ENCODE data around the gene ETS1.

Gene ETS1

DNA sequence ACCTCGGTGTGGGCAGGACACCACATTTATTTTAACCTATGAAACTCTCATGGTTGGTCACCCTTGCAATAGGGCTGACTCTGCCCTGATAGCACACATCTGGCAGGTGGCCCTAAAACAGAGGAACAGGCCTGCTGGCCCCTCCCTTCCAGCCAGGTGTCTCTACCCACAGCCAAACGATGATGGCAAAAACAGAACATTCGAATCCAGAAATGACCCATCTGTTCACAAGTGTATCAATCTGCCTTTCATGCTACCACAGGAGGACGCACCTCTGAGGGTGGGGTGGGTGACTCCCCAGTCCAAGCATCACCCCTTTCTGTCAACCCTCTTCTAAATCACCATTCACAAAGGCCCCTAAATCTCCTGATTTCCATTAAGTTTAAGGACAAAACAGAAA, 118.1 kb downstream of the ETS1 start:
- no peaks in the 10 kb centered on the region for H4K20me1 ChIP-seq (ENCODE audit: insufficient read depth, low read length)
- TF ChIP-seq, protein P1, sequence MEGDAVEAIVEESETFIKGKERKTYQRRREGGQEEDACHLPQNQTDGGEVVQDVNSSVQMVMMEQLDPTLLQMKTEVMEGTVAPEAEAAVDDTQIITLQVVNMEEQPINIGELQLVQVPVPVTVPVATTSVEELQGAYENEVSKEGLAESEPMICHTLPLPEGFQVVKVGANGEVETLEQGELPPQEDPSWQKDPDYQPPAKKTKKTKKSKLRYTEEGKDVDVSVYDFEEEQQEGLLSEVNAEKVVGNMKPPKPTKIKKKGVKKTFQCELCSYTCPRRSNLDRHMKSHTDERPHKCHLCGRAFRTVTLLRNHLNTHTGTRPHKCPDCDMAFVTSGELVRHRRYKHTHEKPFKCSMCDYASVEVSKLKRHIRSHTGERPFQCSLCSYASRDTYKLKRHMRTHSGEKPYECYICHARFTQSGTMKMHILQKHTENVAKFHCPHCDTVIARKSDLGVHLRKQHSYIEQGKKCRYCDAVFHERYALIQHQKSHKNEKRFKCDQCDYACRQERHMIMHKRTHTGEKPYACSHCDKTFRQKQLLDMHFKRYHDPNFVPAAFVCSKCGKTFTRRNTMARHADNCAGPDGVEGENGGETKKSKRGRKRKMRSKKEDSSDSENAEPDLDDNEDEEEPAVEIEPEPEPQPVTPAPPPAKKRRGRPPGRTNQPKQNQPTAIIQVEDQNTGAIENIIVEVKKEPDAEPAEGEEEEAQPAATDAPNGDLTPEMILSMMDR (IDR thresholded peaks at IDR 0.05; ENCODE audit: low read depth, low read length) = peak; percentile 46
- no peak for TF ChIP-seq EZH2phosphoT487 (IDR thresholded peaks at IDR 0.05; ENCODE audit: low read depth)
- H3K9ac ChIP-seq (ENCODE audit: low read length) = peak overlapping the region; percentile 77
- H3K27me3 ChIP-seq (ENCODE audit: low read depth, low read length) = no peaks in the 10 kb centered on the region
- H3K4me2 ChIP-seq (ENCODE audit: low read length) = peak overlapping the region; percentile 91
- H3K27ac ChIP-seq (ENCODE audit: low read length) = peak overlapping the region; percentile 99
- H2AFZ ChIP-seq (ENCODE audit: low read depth, low read length) = no peak overlapping the region
- peaks cover 45% of the 10 kb centered on the region for H3K79me2 ChIP-seq (ENCODE audit: low read length)
- peak overlapping the region; percentile 54 for H3K4me3 ChIP-seq (ENCODE audit: low read length)
- H3K36me3 ChIP-seq (replicated peaks; ENCODE audit: low read depth, low read length) = peaks cover 42% of the 10 kb centered on the region
- H3K9me3 ChIP-seq (ENCODE audit: insufficient read depth, low read length) = no peaks in the 10 kb centered on the region
- H3K4me1 ChIP-seq (ENCODE audit: low read length) = peaks cover 76% of the 10 kb centered on the region

DNA sequence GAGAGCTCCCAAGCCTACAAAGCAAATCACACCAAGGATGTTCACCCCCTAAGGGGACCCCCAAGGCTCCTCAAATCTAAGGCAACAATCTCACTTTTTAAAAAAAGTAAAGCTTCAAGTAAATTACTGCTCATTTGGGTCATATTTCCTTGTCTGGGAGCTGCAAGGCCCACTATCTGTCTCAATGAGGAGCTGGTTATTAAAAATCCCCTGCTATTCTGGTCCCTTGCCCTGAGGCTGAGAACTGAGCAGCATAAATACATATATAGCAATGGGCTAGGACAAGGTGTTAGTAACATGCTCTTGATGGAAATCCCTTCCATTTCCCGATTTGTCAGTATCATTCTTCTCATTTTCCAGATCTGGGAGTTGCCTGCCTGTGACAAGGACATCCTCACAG, 119.2 kb downstream of the ETS1 start:
- Histone ChIP-seq H3K4me1 (ENCODE audit: low read length) (peaks cover 68% of the 10 kb centered on the region), H3K4me3 (ENCODE audit: low read length) (peak overlapping the region; percentile 39), H3K36me3 (replicated peaks; ENCODE audit: low read depth, low read length) (peaks cover 49% of the 10 kb centered on the region), H3K9me3 (ENCODE audit: insufficient read depth, low read length) (no peaks in the 10 kb centered on the region), H3K79me2 (ENCODE audit: low read length) (peaks cover 40% of the 10 kb centered on the region), H3K9ac (ENCODE audit: low read length) (peak overlapping the region; percentile 60), H2AFZ (ENCODE audit: low read depth, low read length) (no peak overlapping the region), H3K27me3 (ENCODE audit: low read depth, low read length) (no peaks in the 10 kb centered on the region), H4K20me1 (ENCODE audit: insufficient read depth, low read length) (no peaks in the 10 kb centered on the region), H3K27ac (ENCODE audit: low read length) (peak overlapping the region; percentile 99), H3K4me2 (ENCODE audit: low read length) (peak overlapping the region; percentile 91)
- TF ChIP-seq EZH2phosphoT487 (IDR thresholded peaks at IDR 0.05; ENCODE audit: low read depth) = no peak
- TF ChIP-seq, protein P1 (IDR thresholded peaks at IDR 0.05; ENCODE audit: low read depth, low read length) = no peak

DNA sequence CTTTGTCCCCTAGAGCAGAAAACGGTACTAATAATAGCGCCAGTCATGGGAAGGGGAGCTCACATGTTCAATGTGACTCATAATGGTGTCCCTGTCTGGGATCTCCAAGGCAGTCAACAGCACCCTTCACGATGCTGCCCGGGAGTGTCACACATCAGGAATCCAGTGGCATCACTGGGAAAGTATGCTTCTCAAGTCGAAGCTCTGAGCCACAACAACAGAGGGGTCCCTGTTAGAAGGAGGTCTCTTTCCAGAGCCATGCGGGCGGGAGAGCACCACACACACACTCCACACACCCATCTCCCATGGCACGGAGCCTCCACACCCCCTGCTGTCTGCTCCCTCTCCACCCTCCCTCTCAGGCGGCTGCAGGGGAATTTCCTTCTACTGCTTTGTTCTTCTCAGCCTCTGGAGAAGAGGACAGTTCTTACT, 119.7 kb downstream of the ETS1 start:
- H3K27me3 ChIP-seq (ENCODE audit: low read depth, low read length) = no peaks in the 10 kb centered on the region
- peak overlapping the region; percentile 60 for H3K9ac ChIP-seq (ENCODE audit: low read length)
- no peak overlapping the region for H2AFZ ChIP-seq (ENCODE audit: low read depth, low read length)
- peaks cover 54% of the 10 kb centered on the region for H3K36me3 ChIP-seq (replicated peaks; ENCODE audit: low read depth, low read length)
- peaks cover 67% of the 10 kb centered on the region for H3K4me1 ChIP-seq (ENCODE audit: low read length)
- H3K4me2 ChIP-seq (ENCODE audit: low read length) = peak overlapping the region; percentile 91
- no peaks in the 10 kb centered on the region for H3K9me3 ChIP-seq (ENCODE audit: insufficient read depth, low read length)
- peak overlapping the region; percentile 39 for H3K4me3 ChIP-seq (ENCODE audit: low read length)
- H3K27ac ChIP-seq (ENCODE audit: low read length) = peak overlapping the region; percentile 99
- H3K79me2 ChIP-seq (ENCODE audit: low read length) = peaks cover 40% of the 10 kb centered on the region
- H4K20me1 ChIP-seq (ENCODE audit: insufficient read depth, low read length) = no peaks in the 10 kb centered on the region
- no peak for TF ChIP-seq EZH2phosphoT487 (IDR thresholded peaks at IDR 0.05; ENCODE audit: low read depth)
- TF ChIP-seq, protein P1 (IDR thresholded peaks at IDR 0.05; ENCODE audit: low read depth, low read length) = peak; percentile 21; the same call in 1 of the 2 replicates

DNA sequence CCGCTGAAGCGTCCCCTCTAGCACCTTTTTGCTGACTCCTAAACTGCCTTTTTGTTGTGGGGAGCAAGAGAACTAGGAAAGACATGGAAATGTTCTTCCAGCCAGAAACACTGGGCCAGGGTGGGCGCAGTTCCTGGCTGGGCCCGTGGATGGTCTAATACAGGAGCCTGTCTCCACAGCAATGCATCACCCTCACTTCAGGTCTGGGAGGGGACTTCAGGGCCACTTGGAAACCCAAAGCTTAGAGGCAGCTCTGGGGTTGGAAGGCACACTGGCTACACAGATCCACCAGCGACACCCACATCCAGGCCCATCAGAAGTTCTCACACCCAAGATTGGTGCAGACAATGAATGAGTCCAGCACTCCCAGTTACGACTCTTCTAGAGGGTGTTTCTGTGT, 120.3 kb downstream of the ETS1 start:
- Histone ChIP-seq H4K20me1 (ENCODE audit: insufficient read depth, low read length) (no peaks in the 10 kb centered on the region), H3K27ac (ENCODE audit: low read length) (no peak overlapping the region), H2AFZ (ENCODE audit: low read depth, low read length) (no peak overlapping the region), H3K9me3 (ENCODE audit: insufficient read depth, low read length) (no peaks in the 10 kb centered on the region), H3K27me3 (ENCODE audit: low read depth, low read length) (no peaks in the 10 kb centered on the region), H3K4me3 (ENCODE audit: low read length) (no peak overlapping the region), H3K36me3 (replicated peaks; ENCODE audit: low read depth, low read length) (peaks cover 60% of the 10 kb centered on the region), H3K4me1 (ENCODE audit: low read length) (peaks cover 62% of the 10 kb centered on the region), H3K4me2 (ENCODE audit: low read length) (peak overlapping the region; percentile 91), H3K79me2 (ENCODE audit: low read length) (peaks cover 40% of the 10 kb centered on the region), H3K9ac (ENCODE audit: low read length) (no peak overlapping the region)
- TF ChIP-seq, protein P1 (IDR thresholded peaks at IDR 0.05; ENCODE audit: low read depth, low read length) = no peak
